ENCODE data around the gene RHNO1. TPM values are rescaled to one million over a fixed set of nuclear protein-coding genes. Genes with fewer than 3 reads are reported as not detected.
A peak's percentile ranks its signal among the peaks of the same experiment; 100 is the strongest.

The RHNO1 gene
- total RNA-seq, 4 donors from 2014 or later, result 5.8 to 23.0 (median 17.8) TPM

DNA sequence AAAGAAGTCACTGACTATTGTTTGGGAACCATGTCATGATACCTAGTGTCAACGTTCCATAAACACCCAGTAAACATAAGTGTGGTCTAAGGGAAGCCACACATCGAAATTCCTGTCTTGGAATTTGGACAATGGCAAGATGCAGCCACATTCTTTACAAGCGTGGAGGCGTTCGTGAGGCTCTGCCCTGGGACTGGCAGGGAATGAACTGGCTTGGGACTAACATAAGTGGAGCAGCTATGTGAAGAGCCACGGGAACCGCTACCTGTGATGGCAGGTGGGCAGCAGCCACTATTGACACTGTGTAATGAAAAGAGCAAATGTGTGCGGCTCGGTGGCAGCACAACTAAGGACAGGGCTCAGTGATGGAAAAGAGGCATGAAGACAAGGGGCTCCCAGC, 32.2 kb upstream of the RHNO1 start:
- Histone ChIP-seq H3K9me3 (no peaks in the 10 kb centered on the region), H3K27ac (no peak overlapping the region), H3K4me1 (no peaks in the 10 kb centered on the region), H3K36me3 (peaks cover 0 to 5% (median 0%) of the 10 kb centered on the region in 3 donors), H3K27me3 (no peaks in the 10 kb centered on the region), H3K4me3 (no peak overlapping the region)
- DNase-seq, result no peak
- TF ChIP-seq POLR2A (IDR thresholded peaks at IDR 0.05) (no peak), CTCF (IDR thresholded peaks at IDR 0.05) (no peak)

GRCh38 chr12:2845280-2845679, 31.7 kb upstream of the RHNO1 start:
- Histone ChIP-seq H3K27me3 (no peaks in the 10 kb centered on the region), H3K36me3 (peaks cover 0 to 5% (median 0%) of the 10 kb centered on the region in 3 donors), H3K4me1 (no peaks in the 10 kb centered on the region), H3K9me3 (no peaks in the 10 kb centered on the region), H3K27ac (no peak overlapping the region), H3K4me3 (no peak overlapping the region)
- no peak for TF ChIP-seq POLR2A (IDR thresholded peaks at IDR 0.05)
- TF ChIP-seq CTCF (IDR thresholded peaks at IDR 0.05), result no peak
- DNase-seq, result no peak

DNA sequence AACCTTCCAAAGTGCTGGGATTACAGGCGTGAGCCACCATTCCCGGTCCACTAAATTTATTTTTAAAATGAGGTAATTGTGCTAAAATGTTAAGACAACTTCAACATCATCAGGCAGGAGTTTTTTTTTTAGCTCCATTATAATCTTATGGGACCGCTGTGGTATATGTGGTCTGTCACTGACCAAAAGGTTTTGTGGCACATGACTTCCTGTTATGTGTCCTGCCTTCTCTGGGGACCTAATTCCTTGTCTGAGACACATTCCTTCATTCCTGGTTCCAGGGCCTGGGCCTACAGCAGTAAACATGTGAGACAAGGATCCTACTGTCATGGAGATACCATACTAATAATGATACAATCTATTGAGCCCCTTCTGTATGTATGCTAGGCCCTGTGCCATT, 25.1 kb upstream of the RHNO1 start:
- peaks cover 0 to 23% (median 0%) of the 10 kb centered on the region in 4 donors for H3K4me1 ChIP-seq
- no peaks in the 10 kb centered on the region for H3K27me3 ChIP-seq
- H3K27ac ChIP-seq, result no peak overlapping the region
- H3K9me3 ChIP-seq, result no peaks in the 10 kb centered on the region
- DNase-seq, result no peak
- no peak for TF ChIP-seq CTCF (IDR thresholded peaks at IDR 0.05)
- TF ChIP-seq POLR2A (IDR thresholded peaks at IDR 0.05), result no peak
- H3K36me3 ChIP-seq, result no peaks in the 10 kb centered on the region
- no peak overlapping the region for H3K4me3 ChIP-seq

GRCh38 chr12:2853626-2854025, 23.4 kb upstream of the RHNO1 start:
- Histone ChIP-seq H3K27ac (no peak overlapping the region), H3K4me1 (peaks cover 0 to 23% (median 0%) of the 10 kb centered on the region in 4 donors), H3K9me3 (no peaks in the 10 kb centered on the region), H3K36me3 (no peaks in the 10 kb centered on the region), H3K4me3 (no peak overlapping the region), H3K27me3 (no peaks in the 10 kb centered on the region)
- DNase-seq, result peak; percentile 28 to 86 (median 84)
- TF ChIP-seq CTCF (IDR thresholded peaks at IDR 0.05) (peak in 5 of 6 experiments; percentile 8 to 77 (median 71)), POLR2A (IDR thresholded peaks at IDR 0.05) (no peak)

DNA sequence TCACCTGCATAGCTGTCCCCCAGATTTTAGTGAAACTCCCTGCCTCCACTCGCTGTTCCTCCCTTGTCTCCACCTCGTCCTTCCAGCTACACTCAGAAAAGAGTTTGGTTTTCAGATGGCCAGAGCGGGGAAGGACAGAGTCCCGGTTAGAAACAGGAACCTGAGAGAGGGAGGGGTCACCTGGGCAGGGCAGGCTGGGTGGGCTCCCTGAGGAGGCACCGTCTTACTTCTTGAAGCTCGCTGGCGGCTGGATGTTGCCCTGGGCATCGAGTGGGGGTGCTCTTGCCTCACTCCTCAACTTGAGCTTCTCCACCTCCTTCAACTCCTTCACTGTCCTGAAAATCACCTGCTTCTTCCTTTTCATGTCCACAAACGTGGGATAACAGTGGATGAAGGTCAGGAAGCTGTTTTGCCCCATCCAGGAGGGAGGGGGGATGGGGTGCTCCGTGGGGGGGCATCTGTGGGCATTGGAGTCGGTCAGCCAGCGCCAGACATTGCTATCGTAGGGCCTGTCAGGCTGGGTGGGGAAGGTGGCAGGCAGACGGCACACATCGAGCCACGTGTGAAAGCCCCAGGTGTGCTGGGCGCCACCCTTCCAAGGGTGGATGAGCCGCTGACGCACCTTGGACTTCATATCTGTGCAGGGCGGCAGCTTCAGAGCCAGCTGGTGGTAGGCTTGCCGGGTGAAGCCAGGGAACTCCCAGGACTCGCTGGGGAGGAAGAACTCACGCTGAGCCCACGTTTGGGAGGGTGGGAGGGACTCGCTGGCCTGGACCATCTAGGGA, 22.2 kb upstream of the RHNO1 start:
- Histone ChIP-seq H3K27me3 (no peaks in the 10 kb centered on the region), H3K36me3 (no peaks in the 10 kb centered on the region), H3K27ac (peak overlapping the region in 3 of 4 donors; percentile 16 to 85 (median 76)), H3K4me1 (peaks cover 0 to 23% (median 0%) of the 10 kb centered on the region in 4 donors), H3K9me3 (no peaks in the 10 kb centered on the region), H3K4me3 (no peak overlapping the region)
- TF ChIP-seq POLR2A (IDR thresholded peaks at IDR 0.05), result peak in 1 of 2 donors; percentile 12
- TF ChIP-seq CTCF (IDR thresholded peaks at IDR 0.05), result no peak
- DNase-seq, result peak in 2 of 3 donors; percentile 91 to 93

Measured in Peyer's patch (tissue), 4 donors.